HEK293T (cell line): ENCODE measurements around the gene WDR37.

Experiments used
- BHLHE40 ChIP-seq: fragments of 450-650 bp; IDR thresholded peaks from 2 replicates; pipeline ENCODE4 v1.6.1; 2016; ENCODE audit warnings: mild to moderate bottlenecking, moderate library complexity, borderline replicate concordance
- ELF4 ChIP-seq: fragments of 450-650 bp; IDR thresholded peaks from 2 replicates; pipeline ENCODE4 v1.6.1; 2017; ENCODE audit warnings: antibody characterized with exemption
- FOXK2 ChIP-seq: fragments of 450-650 bp; IDR thresholded peaks from 2 replicates; pipeline ENCODE4 v1.6.1; 2016; ENCODE audit warnings: mild to moderate bottlenecking
- LEF1 ChIP-seq: fragments of 450-650 bp; IDR thresholded peaks from 2 replicates; pipeline ENCODE4 v1.6.1; 2017; ENCODE audit warnings: mild to moderate bottlenecking, borderline replicate concordance
- NFRKB ChIP-seq: fragments of 450-650 bp; IDR thresholded peaks from 2 replicates; pipeline ENCODE4 v1.6.1; 2016; ENCODE audit warnings: mild to moderate bottlenecking, moderate library complexity
- SP1 ChIP-seq: fragments of 450-650 bp; IDR thresholded peaks from 2 replicates; pipeline ENCODE4 v1.6.1; 2017
- SUZ12 ChIP-seq: fragments of 450-650 bp; IDR thresholded peaks from 2 replicates; pipeline ENCODE4 v1.6.1; 2016; ENCODE audit warnings: mild to moderate bottlenecking
- TARDBP ChIP-seq: fragments of 450-650 bp; IDR thresholded peaks from 2 replicates; pipeline ENCODE4 v1.6.1; 2016

DNA sequence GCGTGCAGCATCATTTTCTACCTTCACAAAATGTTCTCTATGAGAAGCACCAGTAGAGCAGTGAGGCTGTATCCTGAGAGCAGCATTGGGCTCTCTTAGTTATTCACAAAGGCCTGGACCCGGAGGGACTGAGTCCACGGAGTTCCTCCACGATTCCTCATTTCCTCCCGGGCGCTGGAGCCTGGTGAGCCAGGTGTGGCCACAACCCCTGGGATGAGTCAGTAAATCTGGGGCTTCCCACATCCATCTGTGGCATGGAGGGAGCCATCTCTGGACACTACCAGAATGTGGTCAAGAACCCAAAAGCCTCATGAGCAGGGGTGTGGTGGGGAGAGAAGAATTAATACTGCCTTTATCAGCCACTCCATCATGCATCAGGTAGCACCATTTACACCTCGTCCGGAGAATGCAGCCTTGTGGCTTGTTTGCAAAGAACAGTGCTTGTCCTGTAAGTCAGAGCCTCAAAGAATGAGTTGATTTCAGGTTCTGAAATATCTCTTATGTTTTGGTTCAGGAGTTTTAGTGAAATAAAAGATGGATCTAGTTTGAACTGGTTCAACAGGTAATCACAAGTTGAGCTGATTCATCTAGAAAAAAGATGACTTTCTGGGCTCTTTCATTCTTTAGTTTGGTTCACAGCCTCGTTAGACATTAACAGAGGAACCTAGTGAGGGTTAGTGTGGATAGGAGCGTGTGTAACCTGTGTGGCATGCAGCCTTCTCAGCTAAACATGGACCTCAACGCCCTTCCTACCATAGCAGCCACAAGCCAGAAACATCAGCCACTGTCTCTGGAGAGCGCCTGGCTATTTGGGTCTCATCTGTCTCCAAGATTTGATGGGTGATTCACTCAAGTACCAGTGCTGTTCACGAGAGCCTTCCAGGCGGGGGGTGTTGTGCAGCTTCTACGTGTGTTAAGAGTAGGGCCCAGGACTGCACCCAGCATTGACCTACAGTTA, 95.2 kb downstream of the WDR37 start:
- TF ChIP-seq SUZ12: no peak
- TF ChIP-seq BHLHE40: no peak
- no peak for TF ChIP-seq TARDBP
- no peak for TF ChIP-seq ELF4
- no peak for TF ChIP-seq FOXK2
- TF ChIP-seq LEF1: no peak
- no peak for TF ChIP-seq SP1
- no peak for TF ChIP-seq NFRKB
